Subcutaneous adipose tissue (tissue), 4 donors: ENCODE data around the gene NT5M. TPM values are rescaled to one million over a fixed set of nuclear protein-coding genes. Genes with fewer than 3 reads are reported as not detected.

Source experiments
- total RNA-seq, 4 donors: library from RNA; depleted of rRNA; stranded (reverse); fragments of >200 nt; gene quantifications; one replicate each; pipeline ENCODE4 v1.1.0, GENCODE V29; 2016
- TF ChIP-seq, protein P1 (sequence below): fragments of 450-650 bp; IDR thresholded peaks from one replicate; pipeline ENCODE4 v1.5.1; 2016; ENCODE audit warnings: low read depth, mild to moderate bottlenecking, control low read depth, antibody characterized with exemption, moderate library complexity

NT5M gene
- total RNA-seq, 4 donors from 2014 or later, result 2.1 to 2.6 (median 2.4) TPM

DNA sequence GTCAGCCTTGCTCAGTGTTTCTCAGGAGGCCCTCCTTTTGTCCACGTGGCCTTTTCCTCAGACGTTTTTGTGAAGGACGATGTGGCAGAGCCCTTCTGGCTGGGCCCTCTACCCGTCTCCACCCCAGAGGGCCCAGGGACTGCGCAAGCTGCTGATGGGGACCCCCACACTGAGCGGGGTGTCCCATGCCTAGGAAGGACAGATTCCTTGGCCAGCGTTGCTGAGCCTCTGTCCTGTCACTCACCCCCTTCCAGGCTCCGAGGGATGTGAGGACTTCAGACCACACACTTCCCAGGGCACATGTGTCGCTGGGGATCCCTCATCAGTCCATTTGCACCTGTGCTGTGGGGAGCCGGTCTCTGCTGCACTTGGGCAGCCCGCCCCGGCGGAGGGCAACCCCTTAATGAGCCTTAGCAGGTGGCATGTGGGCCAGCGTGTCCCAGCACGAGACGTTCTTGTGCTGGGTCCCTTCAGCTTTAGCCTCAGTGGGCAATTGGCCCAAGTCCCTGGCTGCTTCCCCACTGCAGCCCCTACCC lies 48.3 kb downstream of the NT5M start:
- TF ChIP-seq, protein P1, sequence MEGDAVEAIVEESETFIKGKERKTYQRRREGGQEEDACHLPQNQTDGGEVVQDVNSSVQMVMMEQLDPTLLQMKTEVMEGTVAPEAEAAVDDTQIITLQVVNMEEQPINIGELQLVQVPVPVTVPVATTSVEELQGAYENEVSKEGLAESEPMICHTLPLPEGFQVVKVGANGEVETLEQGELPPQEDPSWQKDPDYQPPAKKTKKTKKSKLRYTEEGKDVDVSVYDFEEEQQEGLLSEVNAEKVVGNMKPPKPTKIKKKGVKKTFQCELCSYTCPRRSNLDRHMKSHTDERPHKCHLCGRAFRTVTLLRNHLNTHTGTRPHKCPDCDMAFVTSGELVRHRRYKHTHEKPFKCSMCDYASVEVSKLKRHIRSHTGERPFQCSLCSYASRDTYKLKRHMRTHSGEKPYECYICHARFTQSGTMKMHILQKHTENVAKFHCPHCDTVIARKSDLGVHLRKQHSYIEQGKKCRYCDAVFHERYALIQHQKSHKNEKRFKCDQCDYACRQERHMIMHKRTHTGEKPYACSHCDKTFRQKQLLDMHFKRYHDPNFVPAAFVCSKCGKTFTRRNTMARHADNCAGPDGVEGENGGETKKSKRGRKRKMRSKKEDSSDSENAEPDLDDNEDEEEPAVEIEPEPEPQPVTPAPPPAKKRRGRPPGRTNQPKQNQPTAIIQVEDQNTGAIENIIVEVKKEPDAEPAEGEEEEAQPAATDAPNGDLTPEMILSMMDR, result no peak

DNA sequence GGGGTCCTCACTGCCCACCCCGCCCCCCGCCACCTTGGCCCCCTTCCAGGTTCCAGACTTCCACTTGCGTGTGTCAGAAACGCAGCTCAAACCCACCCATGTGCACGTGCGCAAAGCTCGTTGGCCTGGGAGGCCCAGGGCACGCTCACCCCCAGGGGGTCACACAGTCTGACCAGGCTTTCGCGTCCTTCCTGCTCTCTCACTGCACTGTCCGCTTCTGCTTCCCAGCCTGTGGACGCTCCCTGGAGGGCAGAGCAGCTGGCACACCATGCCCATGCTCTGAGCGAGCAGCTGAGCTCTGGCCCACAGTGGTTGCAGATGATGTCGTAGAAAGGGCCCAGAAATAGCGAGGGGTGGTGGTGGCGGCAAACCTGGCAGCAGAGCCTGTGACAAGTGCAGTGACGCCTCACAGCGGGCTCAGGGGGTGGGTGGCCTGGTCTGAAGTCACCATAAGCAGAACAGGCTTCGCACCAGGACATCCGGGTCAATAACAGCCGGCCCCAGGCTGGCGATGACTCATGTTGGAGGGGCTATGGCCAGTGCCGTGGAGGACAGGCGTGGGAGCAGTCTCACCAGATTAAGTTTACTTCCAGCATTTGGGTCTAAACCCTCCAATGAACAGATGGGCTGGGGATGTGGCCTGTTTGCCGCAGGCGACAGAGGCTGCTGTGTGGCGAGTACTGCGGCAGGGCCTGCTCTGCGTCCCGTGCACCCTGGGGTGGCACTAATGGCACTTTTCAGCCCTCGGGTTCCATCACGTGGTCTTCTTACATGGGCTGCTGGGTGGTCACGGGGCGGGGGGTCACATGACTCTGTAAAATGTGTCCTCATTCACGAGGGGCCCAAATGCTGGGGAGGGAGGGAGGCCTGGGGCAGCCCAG lies 49.0 kb downstream of the NT5M start:
- TF ChIP-seq, protein P1, result no peak

GRCh38 chr17:17352836-17353624 lies 49.9 kb downstream of the NT5M start:
- TF ChIP-seq, protein P1, result no peak

DNA sequence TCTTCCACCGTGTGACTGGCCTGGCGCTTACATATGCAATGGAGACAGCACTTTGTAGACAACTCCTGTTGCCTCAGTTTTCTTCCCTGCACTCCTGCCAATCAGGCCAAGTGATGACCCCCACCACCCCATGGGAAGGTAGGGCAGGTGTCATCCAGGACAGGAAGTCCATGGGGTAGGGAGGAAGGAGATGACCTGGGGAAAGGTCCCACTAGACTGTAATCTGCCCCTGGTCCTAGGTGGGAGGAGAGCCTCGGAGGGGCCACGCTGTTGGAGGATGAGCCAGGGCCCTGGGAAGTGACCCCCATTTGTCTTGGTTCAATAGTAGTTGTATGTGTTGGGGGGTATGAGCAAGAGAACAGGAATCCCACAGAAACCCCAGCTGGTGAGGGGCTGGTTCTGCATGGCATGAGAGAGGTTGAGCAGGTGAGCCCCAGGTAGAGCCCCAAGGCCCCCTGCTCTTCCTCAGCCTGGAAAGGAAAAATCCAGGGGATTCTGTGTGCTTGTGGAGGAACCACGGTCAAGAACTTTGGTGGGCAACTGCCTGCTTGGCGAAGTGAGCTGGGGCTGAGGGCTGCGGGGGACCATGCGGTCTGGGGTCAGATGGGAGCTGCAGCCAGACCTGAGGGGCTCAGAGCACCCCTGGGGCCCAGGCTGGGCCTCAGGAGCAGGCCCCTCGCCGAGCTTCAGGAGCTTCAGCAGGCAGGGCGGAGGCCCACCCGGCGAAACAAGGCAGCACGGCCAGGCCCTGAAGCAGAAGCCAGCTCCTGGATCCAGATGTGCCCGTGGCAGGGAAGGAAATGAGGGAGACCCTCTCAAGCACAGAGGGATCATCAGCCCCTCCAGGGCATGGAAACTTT lies 50.7 kb downstream of the NT5M start:
- TF ChIP-seq, protein P1, result no peak

DNA sequence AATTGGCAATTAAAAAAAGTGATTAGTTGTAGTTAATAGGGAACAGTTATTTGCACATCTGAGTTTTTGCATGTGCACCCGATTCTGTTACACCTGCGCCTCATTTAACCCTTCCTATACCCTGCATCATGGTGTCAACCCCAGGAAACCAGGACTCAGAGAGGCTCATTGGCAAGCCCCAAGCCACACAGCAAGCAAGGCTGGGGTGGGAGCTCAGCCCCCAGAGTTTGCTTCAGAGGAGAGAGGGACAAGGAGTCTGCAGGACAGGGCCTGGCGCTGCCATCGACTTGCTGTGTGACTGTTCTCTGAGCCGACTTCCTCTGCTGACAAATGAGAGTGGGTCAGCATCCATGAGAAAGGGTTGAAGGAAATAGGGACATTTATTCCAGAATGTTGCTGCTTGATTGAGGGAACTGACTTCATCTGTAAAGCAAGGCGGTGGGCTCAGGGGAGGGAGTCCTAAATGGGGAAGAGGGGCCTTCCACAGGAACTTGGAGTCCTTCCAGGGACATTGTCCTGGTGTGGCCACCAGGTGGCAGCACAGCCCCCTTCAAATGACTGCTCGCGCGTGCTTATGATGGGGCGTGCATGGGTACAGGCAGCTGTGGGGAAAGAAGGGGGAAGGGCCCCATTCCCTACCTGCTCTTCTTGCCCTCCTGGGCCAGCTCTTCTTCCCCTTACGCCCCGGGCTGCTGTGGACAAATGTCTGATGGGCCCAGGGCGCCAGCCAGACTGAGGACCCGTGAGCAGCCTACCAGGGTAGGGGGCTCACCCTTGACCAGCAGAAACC lies 51.6 kb downstream of the NT5M start:
- TF ChIP-seq, protein P1, result no peak

GRCh38 chr17:17355426-17355825 lies 52.3 kb downstream of the NT5M start:
- TF ChIP-seq, protein P1, result no peak
